Activated gamma-delta T cell (primary cell): ENCODE results near the gene EOLA2.
"Not testable (repeated sequence)": the region's sequence is repeated elsewhere in the genome, so short reads cannot be mapped to it uniquely, and the experiment has no call there.

Experiments
- DNase-seq: peaks from one replicate; lab custom pipeline; 2025; lab: John Stamatoyannopoulos, UW
- total RNA-seq, 2 donors: gene quantifications; one replicate each; lab custom pipeline; 2026; lab: John Stamatoyannopoulos, UW

The EOLA2 gene
- total RNA-seq: 19.6 to 20.5 reads per million in 2 donors

GRCh38 chrX:149938427-149938880 is at the start of gene EOLA2:
Gene EOLA2, minus strand, starts transcription at chrX:149938491. Its CDS starts 4,617 bp downstream, at chrX:149933874.
- peak; percentile 85 for DNase-seq

GRCh38 chrX:149987613-149988012 is 49.3 kb upstream of the EOLA2 start:
- no peak for DNase-seq

GRCh38 chrX:149984411-149984810 is 46.1 kb upstream of the EOLA2 start:
- DNase-seq: no peak

GRCh38 chrX:149982310-149982709 is 44.0 kb upstream of the EOLA2 start:
- DNase-seq: no peak

GRCh38 chrX:149979126-149979644 is 40.9 kb upstream of the EOLA2 start:
- no peak for DNase-seq

GRCh38 chrX:149962859-149963757 is 24.8 kb upstream of the EOLA2 start:
- no peak for DNase-seq

- no peak for DNase-seq
Measured at GRCh38 chrX:149962010-149962409, 23.7 kb upstream of the EOLA2 start.

- no peak for DNase-seq
Measured at GRCh38 chrX:149961572-149961971, 23.3 kb upstream of the EOLA2 start.

GRCh38 chrX:149950681-149951080 is 12.4 kb upstream of the EOLA2 start:
- DNase-seq: no peak

GRCh38 chrX:149949743-149950436 is 11.6 kb upstream of the EOLA2 start:
- no peak for DNase-seq

- DNase-seq: no peak
Measured at GRCh38 chrX:149948016-149948415, 9.7 kb upstream of the EOLA2 start.

- not testable (repeated sequence) for DNase-seq
Measured at GRCh38 chrX:149946932-149947331, 8.6 kb upstream of the EOLA2 start.

- DNase-seq: not testable (repeated sequence)
Measured at GRCh38 chrX:149945820-149946219, 7.5 kb upstream of the EOLA2 start.

- DNase-seq: not testable (repeated sequence)
Measured at GRCh38 chrX:149945087-149945670, 6.9 kb upstream of the EOLA2 start.

- DNase-seq: not testable (repeated sequence)
Measured at GRCh38 chrX:149940674-149941024, 2.4 kb upstream of the EOLA2 start.

GRCh38 chrX:149939905-149940673 is 1.8 kb upstream of the EOLA2 start:
- DNase-seq: peak; percentile 64

- DNase-seq: no peak
Measured at GRCh38 chrX:149939655-149939904, 1.3 kb upstream of the EOLA2 start.

- DNase-seq: peak; percentile 79
Measured at GRCh38 chrX:149938881-149939654, 777 bp upstream of the EOLA2 start.

GRCh38 chrX:149937871-149938426 is 342 bp downstream of the EOLA2 start:
- DNase-seq: no peak

- DNase-seq: not testable (repeated sequence)
Measured at GRCh38 chrX:149937328-149937727, 963 bp downstream of the EOLA2 start.

GRCh38 chrX:149933547-149933946 is 4.7 kb downstream of the EOLA2 start:
- DNase-seq: not testable (repeated sequence)
